Mucosa of rectum (tissue), 2 donors: ENCODE results near the gene PTER.

Experiments used
- H3K27ac ChIP-seq, 2 donors: one replicate each; pipeline ENCODE4 v1.7.0; 2013; ENCODE audit warnings: inconsistent platforms in 2 of 2, low read depth in 2 of 2, low read length in 2 of 2
- H3K27me3 ChIP-seq, 2 donors: one replicate each; pipeline ENCODE4 v1.7.0; 2013; ENCODE audit warnings: low read length in 2 of 2; ENCODE audit not compliant: control insufficient read depth in 2 of 2, insufficient read depth in 2 of 2
- H3K36me3 ChIP-seq, 2 donors: one replicate each; pipeline ENCODE4 v1.7.0; 2013; ENCODE audit warnings: low read length in 2 of 2; ENCODE audit not compliant: control insufficient read depth in 2 of 2, insufficient read depth in 2 of 2
- H3K4me1 ChIP-seq, 2 donors: one replicate each; pipeline ENCODE4 v1.7.0; 2013; ENCODE audit warnings: low read length in 2 of 2, mild to moderate bottlenecking in 1 of 2; ENCODE audit not compliant: control insufficient read depth in 2 of 2, insufficient read depth in 2 of 2
- H3K4me3 ChIP-seq, 2 donors: one replicate each; pipeline ENCODE4 v1.7.0; 2013; ENCODE audit warnings: low read length in 2 of 2
- H3K9ac ChIP-seq, 2 donors: one replicate each; pipeline ENCODE4 v1.7.0; 2013; ENCODE audit warnings: low read length in 2 of 2, low read depth in 1 of 2, mild to moderate bottlenecking in 1 of 2
- H3K9me3 ChIP-seq, 2 donors: one replicate each; pipeline ENCODE4 v1.7.0; 2013; ENCODE audit warnings: low read length in 2 of 2; ENCODE audit not compliant: control insufficient read depth in 2 of 2
- donor health status: healthy.
- donor health status: Normal muscosa, but diverticular disease.

PTER gene

GRCh38 chr10:16437540-16437894 lies 707 bp downstream of the PTER start:
- peak overlapping the region; percentile 91 for H3K4me3 ChIP-seq
- H3K36me3 ChIP-seq, result no peaks in the 10 kb centered on the region
- H3K27me3 ChIP-seq, result no peaks in the 10 kb centered on the region
- H3K4me1 ChIP-seq, result peaks cover 6 to 14% of the 10 kb centered on the region in 2 donors
- H3K9ac ChIP-seq, result peak overlapping the region; percentile 75 to 80
- peak overlapping the region in 1 of 2 donors; percentile 81 for H3K27ac ChIP-seq
- H3K9me3 ChIP-seq, result no peaks in the 10 kb centered on the region

GRCh38 chr10:16439295-16439694 lies 2.5 kb downstream of the PTER start:
- Histone ChIP-seq H3K36me3 (no peaks in the 10 kb centered on the region), H3K27ac (no peak overlapping the region), H3K27me3 (no peaks in the 10 kb centered on the region), H3K4me1 (peaks cover 6 to 14% of the 10 kb centered on the region in 2 donors), H3K9me3 (no peaks in the 10 kb centered on the region), H3K9ac (no peak overlapping the region), H3K4me3 (no peak overlapping the region)

- Histone ChIP-seq H3K27ac (no peak overlapping the region), H3K9ac (no peak overlapping the region), H3K4me3 (peak overlapping the region in 1 of 2 donors; percentile 24)
Observed at GRCh38 chr10:16440396-16441133, 3.8 kb downstream of the PTER start.

GRCh38 chr10:16441173-16441840 lies 4.5 kb downstream of the PTER start:
- no peaks in the 10 kb centered on the region for H3K27me3 ChIP-seq
- no peak overlapping the region for H3K4me3 ChIP-seq

More at GRCh38 chr10:16440396-16441133, 3.8 kb downstream of the PTER start:
- Histone ChIP-seq H3K27me3 (no peaks in the 10 kb centered on the region), H3K9me3 (no peaks in the 10 kb centered on the region), H3K4me1 (peaks cover 6 to 14% of the 10 kb centered on the region in 2 donors), H3K36me3 (peaks cover 0 to 2% of the 10 kb centered on the region in 2 donors)

GRCh38 chr10:16442914-16443313 lies 6.1 kb downstream of the PTER start:
- Histone ChIP-seq H3K9me3 (no peaks in the 10 kb centered on the region), H3K27me3 (no peaks in the 10 kb centered on the region), H3K4me1 (peaks cover 0 to 5% of the 10 kb centered on the region in 2 donors), H3K36me3 (peaks cover 0 to 4% of the 10 kb centered on the region in 2 donors), H3K4me3 (no peak overlapping the region), H3K9ac (no peak overlapping the region), H3K27ac (no peak overlapping the region)

More at GRCh38 chr10:16441173-16441840, 4.5 kb downstream of the PTER start:
- H3K27ac ChIP-seq, result no peak overlapping the region
- H3K9ac ChIP-seq, result no peak overlapping the region
- peaks cover 0 to 4% of the 10 kb centered on the region in 2 donors for H3K36me3 ChIP-seq
- peaks cover 2 to 14% of the 10 kb centered on the region in 2 donors for H3K4me1 ChIP-seq
- no peaks in the 10 kb centered on the region for H3K9me3 ChIP-seq

GRCh38 chr10:16445770-16446469 lies 9.1 kb downstream of the PTER start:
- Histone ChIP-seq H3K4me1 (peaks cover 0 to under 1% of the 10 kb centered on the region in 2 donors), H3K9ac (no peak overlapping the region), H3K27ac (no peak overlapping the region), H3K36me3 (peaks cover 0 to 9% of the 10 kb centered on the region in 2 donors), H3K9me3 (no peaks in the 10 kb centered on the region), H3K4me3 (no peak overlapping the region), H3K27me3 (no peaks in the 10 kb centered on the region)

GRCh38 chr10:16449454-16449853 lies 12.6 kb downstream of the PTER start:
- no peak overlapping the region for H3K4me3 ChIP-seq
- H3K9me3 ChIP-seq, result no peaks in the 10 kb centered on the region
- no peaks in the 10 kb centered on the region for H3K27me3 ChIP-seq
- H3K36me3 ChIP-seq, result peaks cover 0 to 9% of the 10 kb centered on the region in 2 donors
- H3K27ac ChIP-seq, result no peak overlapping the region
- no peaks in the 10 kb centered on the region for H3K4me1 ChIP-seq
- no peak overlapping the region for H3K9ac ChIP-seq

GRCh38 chr10:16458166-16458955 lies 21.6 kb downstream of the PTER start:
- Histone ChIP-seq H3K27ac (no peak overlapping the region), H3K27me3 (no peaks in the 10 kb centered on the region), H3K36me3 (no peaks in the 10 kb centered on the region), H3K9ac (no peak overlapping the region), H3K4me1 (no peaks in the 10 kb centered on the region), H3K4me3 (no peak overlapping the region), H3K9me3 (no peaks in the 10 kb centered on the region)

GRCh38 chr10:16459423-16459939 lies 22.7 kb downstream of the PTER start:
- no peak overlapping the region for H3K27ac ChIP-seq
- H3K9me3 ChIP-seq, result no peaks in the 10 kb centered on the region
- H3K4me3 ChIP-seq, result no peak overlapping the region
- no peaks in the 10 kb centered on the region for H3K27me3 ChIP-seq
- no peaks in the 10 kb centered on the region for H3K4me1 ChIP-seq
- H3K36me3 ChIP-seq, result no peaks in the 10 kb centered on the region
- H3K9ac ChIP-seq, result no peak overlapping the region
